HepG2 (cell line): Measurements from ENCODE around the gene AHRR.

ENCODE experiments used
- ARNT2 ChIP-seq: sonication (generic); formaldehyde crosslinking; IDR thresholded peaks from 2 replicates; pipeline ENCODE4 v1.8.0; 2022; ENCODE audit warnings: mild to moderate bottlenecking, low read depth, missing genetic modification reagents, moderate library complexity
- FOXK2 ChIP-seq: fragments of 450-650 bp; IDR thresholded peaks from 2 replicates; pipeline ENCODE4 v1.6.1; 2016
- NCOA1 ChIP-seq: sonication (generic); formaldehyde crosslinking; IDR thresholded peaks from 2 replicates; pipeline ENCODE4 v1.9.0; 2021; ENCODE audit warnings: missing genetic modification reagents
- TF ChIP-seq, protein P1 (sequence below): sonication (generic); formaldehyde crosslinking; IDR thresholded peaks from 2 replicates; pipeline ENCODE4 v1.4.0; 2020; ENCODE audit warnings: missing genetic modification reagents, borderline replicate concordance

DNA sequence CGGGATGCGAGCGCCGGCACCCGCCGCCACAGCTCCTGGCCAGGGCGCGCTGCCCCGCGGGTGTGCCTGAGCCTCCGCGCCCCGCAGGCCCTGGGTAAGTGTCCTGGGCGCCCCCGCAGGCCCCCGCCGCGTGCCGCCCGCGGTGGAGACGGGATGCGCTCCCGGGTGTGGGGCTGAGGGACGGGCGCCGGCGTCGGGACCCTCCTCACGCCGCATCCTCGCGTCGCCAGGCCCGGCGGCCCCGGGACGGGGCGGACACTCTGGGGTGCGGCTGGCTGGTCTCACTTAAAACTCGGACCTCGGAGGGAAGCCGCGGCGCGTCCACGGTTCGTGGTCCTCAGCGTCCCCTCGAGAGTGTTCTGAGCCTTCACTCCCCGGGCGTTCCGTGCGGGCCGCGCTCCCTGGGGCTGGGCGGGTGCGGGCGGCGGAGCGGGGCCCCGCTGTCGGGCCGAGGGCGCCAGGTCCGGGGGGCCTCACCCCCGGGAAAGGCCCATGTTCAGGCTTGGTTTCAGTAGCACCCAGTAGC, 275 bp downstream of the AHRR start:
- TF ChIP-seq ARNT2 (CRISPR knock-in tag) = no peak
- TF ChIP-seq, protein P1, sequence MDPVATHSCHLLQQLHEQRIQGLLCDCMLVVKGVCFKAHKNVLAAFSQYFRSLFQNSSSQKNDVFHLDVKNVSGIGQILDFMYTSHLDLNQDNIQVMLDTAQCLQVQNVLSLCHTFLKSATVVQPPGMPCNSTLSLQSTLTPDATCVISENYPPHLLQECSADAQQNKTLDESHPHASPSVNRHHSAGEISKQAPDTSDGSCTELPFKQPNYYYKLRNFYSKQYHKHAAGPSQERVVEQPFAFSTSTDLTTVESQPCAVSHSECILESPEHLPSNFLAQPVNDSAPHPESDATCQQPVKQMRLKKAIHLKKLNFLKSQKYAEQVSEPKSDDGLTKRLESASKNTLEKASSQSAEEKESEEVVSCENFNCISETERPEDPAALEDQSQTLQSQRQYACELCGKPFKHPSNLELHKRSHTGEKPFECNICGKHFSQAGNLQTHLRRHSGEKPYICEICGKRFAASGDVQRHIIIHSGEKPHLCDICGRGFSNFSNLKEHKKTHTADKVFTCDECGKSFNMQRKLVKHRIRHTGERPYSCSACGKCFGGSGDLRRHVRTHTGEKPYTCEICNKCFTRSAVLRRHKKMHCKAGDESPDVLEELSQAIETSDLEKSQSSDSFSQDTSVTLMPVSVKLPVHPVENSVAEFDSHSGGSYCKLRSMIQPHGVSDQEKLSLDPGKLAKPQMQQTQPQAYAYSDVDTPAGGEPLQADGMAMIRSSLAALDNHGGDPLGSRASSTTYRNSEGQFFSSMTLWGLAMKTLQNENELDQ (CRISPR knock-in tag) = no peak
- no peak for TF ChIP-seq FOXK2
- no peak for TF ChIP-seq NCOA1 (CRISPR knock-in tag)
